GM19467 (cell line): ENCODE data around the gene SMIM3.
A peak's percentile ranks its signal among the peaks of the same experiment; 100 is the strongest.

Experiments
- ATAC-seq: cut with Tn5 transposase; IDR thresholded peaks from one replicate; pipeline ENCODE4 v1.9.1; 2021; ENCODE audit warnings: mild to moderate bottlenecking, moderate library complexity; ENCODE audit not compliant: unreplicated experiment

Gene SMIM3

DNA sequence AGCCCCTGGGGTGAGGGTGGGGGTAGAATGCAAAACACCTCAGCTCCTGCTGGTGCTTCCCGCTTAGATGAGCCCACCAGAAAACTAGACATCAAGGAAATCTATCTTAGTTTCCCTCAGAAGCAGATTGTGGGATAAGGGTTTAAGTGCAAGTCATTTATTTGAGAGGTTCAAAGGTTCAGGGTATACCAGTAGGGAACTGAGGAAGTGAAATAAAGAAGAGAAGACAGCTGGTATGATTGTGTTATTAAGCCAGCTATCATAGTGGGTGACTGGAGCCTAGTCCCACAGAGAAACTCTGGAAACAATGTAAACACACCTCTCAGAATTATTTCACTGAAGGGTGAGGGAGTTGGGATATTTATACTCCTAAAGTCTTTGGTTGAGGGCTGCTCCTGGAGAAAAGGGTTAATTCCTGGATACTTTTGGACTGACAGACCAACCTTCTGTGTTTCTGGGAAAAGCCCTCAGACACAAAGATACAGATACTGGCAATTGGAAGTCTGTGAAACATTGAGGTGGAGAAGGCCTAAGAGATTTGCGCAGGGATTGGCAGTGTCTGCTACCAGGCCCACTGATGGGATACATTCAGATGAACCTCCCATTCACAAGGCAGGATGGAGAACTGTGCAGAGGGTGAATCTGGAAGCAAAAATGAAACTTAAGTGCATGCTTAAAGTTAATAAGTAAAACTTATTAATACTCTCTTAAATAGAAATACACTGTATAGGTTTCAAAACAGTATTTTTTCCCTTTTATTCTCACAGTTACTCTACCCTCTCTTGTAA lies 13.4 kb upstream of the SMIM3 start:
- no peak for ATAC-seq

DNA sequence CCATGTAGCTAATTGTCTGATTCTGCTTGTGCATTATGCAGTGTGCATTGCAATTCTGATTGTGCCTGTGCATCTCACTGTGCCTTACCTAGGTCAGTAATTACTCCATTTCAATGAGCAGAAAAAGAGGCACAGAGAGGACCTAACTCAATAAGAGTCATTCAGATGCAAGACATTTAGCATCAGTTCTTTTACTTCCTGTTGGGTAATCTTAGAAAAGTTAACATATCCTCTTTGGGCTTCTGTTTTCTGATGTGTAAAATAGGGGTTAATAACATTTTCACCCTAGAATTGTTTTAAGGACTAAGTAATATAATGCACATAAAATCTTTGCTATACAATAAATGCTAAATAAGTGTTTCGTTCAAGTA lies 12.8 kb upstream of the SMIM3 start:
- ATAC-seq: no peak

- no peak for ATAC-seq
These were observed 12.3 kb upstream of the SMIM3 start for GRCh38 chr5:150766251-150766650.

DNA sequence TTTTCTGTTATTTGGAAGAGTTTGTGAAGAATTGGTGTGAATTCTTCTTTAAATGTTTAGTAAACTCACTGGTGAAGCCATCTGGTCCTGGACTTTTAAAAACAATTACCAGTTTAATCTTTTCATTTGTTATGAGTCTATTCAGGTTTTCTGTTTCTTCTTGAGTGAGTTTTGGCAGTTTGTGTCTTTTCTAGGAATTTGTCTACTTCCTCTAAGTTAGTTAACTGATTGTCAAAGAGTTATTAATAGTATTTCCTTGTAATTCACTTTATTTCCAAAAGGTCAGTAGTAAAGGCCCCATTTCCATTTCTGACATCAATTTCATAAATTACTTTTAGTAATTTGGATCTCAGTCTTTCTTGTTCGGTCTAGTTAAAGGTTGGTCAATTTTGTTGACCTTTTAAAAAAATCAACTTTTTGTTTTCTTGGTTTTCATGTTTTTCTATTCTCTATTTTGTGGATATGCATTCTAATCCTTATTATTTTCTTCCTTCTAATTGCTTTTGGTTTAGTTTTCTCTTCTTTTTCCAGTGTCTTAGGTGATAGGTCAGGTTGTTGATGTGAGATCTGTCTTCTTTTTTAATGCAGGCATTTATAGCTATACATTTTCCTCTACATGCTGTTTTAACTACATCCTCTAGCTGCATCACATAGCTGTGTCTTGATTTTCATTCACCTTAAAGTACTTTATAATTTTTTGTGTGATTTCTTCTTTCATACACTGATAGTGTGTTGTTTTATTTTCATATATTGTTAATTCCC lies 7.3 kb upstream of the SMIM3 start:
- ATAC-seq: no peak

DNA sequence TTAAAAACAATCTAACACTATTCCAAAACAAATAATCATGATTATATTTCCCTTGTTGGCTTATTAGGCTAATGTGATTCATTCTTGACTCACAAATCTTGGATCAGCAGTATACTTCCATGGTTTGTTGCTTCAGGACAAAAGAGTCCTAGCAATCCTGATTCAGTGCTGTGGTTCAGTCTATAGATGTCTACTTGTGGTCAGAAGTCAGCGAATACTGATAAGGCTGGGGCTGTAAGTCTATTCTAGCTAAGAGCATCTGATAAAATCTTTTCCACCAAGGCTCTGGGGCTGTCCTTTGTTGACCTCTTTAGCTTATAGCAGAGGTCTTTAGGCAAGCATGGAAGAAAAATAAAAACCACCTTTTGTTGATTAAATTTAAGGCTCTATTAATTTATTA lies 4.4 kb upstream of the SMIM3 start:
- no peak for ATAC-seq

DNA sequence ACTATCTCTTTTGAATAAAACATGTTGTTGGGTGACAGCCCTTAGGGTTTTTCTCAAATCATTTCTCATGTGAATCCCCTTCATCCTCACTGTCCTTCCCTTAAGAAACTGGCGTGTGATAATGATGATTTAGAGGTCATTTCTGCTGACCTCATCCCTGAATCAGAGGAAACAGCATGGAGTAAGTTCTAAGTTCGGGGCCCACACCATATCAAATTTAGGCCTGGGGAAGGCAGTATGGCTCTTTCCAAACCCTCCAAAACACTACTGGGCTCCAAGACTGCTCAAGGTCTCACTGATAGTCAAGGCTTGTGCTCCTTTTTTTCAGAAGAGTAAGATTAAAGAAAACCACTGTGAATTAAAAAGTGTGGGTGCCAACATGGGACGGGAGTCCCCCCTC lies 872 bp upstream of the SMIM3 start:
- no peak for ATAC-seq

- ATAC-seq: no peak
These were observed 455 bp upstream of the SMIM3 start for GRCh38 chr5:150778088-150778516.

GRCh38 chr5:150779397-150780186 lies 1.0 kb downstream of the SMIM3 start:
- ATAC-seq: peak; percentile 4

- ATAC-seq: peak; percentile 36
These were observed 1.7 kb downstream of the SMIM3 start for GRCh38 chr5:150780187-150780692.

DNA sequence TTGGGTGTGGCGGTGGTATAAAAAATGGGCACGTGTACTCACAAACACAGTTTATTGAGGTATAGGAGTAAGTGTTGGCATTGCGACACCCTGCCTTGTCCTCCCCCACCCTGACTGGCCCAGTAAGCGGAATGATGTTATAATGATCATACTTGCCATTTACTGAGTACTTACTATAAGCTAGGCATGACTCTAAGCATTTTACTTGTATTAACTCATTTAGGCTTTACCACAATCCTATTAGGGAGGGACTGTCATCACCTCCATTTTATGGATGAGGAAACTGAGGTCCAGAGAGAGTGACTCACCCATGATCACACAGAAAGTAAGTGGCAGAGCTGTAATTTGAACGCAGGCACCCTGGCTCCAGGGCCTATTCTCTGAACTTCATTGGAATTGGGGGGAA lies 2.3 kb downstream of the SMIM3 start:
- ATAC-seq: no peak

- ATAC-seq: no peak
These were observed 3.4 kb downstream of the SMIM3 start for GRCh38 chr5:150781706-150782614.

DNA sequence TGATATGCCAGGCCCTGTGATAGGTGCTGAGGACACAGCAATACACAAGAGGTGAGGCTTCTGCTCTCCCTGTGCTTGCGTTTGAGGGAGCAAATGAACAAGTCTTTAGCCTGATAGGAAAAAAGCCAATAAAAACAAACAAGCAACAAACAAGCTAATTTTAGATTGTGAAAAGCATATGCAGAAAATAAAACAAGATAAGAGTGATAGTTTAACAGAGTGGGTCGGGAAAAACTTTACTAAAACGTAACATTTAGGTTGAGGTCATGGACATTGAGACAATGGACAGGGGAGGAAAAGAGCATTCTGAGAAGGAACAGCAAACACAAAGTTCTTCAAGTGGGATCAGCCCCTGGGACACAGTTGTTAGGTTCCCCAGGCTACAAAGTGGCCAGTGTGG lies 4.3 kb downstream of the SMIM3 start:
- ATAC-seq: no peak

- ATAC-seq: peak; percentile 37
These were observed 4.9 kb downstream of the SMIM3 start for GRCh38 chr5:150783422-150783928.

- no peak for ATAC-seq
These were observed 7.4 kb downstream of the SMIM3 start for GRCh38 chr5:150785950-150786349.

GRCh38 chr5:150786876-150787275 lies 8.3 kb downstream of the SMIM3 start:
- no peak for ATAC-seq

- no peak for ATAC-seq
These were observed 9.1 kb downstream of the SMIM3 start for GRCh38 chr5:150787656-150788055.

GRCh38 chr5:150788977-150789376 lies 10.4 kb downstream of the SMIM3 start:
- ATAC-seq: no peak

DNA sequence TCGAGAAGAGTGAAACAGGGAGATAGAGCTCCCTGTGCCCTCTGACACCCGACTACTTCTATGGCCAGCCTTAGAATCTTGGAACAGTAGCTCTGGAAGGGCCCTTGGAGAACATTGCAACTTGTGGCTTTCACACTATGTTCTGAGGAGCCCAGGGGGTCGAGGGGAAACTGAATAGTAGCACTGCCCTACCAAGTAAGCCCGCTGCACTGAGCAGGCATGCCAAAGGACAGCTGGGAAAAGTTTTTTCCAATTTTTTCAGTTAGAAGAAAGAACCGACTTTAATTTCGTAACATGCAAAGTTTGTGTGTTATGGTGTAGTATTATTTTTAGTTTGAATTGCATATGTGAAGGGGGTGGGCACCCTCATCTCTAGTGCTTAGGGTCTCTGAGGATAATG lies 10.9 kb downstream of the SMIM3 start:
- no peak for ATAC-seq

GRCh38 chr5:150789943-150790611 lies 11.5 kb downstream of the SMIM3 start:
- ATAC-seq: peak; percentile 88

- no peak for ATAC-seq
These were observed 13.0 kb downstream of the SMIM3 start for GRCh38 chr5:150791536-150791935.
